ENCODE data around the gene RAB44.
A peak's percentile ranks its signal among the peaks of the same experiment; 100 is the strongest.

- TF ChIP-seq CTCF (IDR thresholded peaks at IDR 0.05) (peak; percentile 42 to 76 (median 55)), POLR2AphosphoS5 (IDR thresholded peaks at IDR 0.05) (no peak), EP300 (IDR thresholded peaks at IDR 0.05; ENCODE audit: low read depth) (no peak), POLR2A (IDR thresholded peaks at IDR 0.05) (no peak)
Measured at GRCh38 chr6:36724514-36725390, 27.1 kb downstream of the RAB44 start.
